Keratinocyte (primary cell): Measurements from ENCODE around the gene FSTL1. TPM values are rescaled to one million over a fixed set of nuclear protein-coding genes. Genes with fewer than 3 reads are reported as not detected.

ENCODE experiments used
- DNase-seq: peaks from one replicate; pipeline ENCODE4 v3.0.0-alpha.2; 2011; ENCODE audit warnings: low read depth, missing footprints, low spot score
- FAIRE-seq: peaks from 2 replicates; lab custom pipeline; 2011; peaks lifted over from hg19 to GRCh38; lab: Jason Lieb, UNC
- H2AFZ ChIP-seq: 2 replicates; pipeline ENCODE4 v1.6.0; 2012; ENCODE audit warnings: low read length, control low read depth, inconsistent platforms; ENCODE audit not compliant: control insufficient read depth
- H3K27ac ChIP-seq: 2 replicates; pipeline ENCODE4 v1.5.1; 2011; ENCODE audit warnings: low read length; ENCODE audit not compliant: control insufficient read depth, insufficient read depth
- H3K27me3 ChIP-seq: 3 replicates; pipeline ENCODE4 v1.6.0; 2011; ENCODE audit warnings: low read length; ENCODE audit not compliant: control insufficient read depth, insufficient read depth; ENCODE audit errors: extremely low read depth
- H3K36me3 ChIP-seq, 2 experiments: 2 replicates in 1 of 2; 3 replicates in 1 of 2; pipeline ENCODE4 v1.5.1; 2011; ENCODE audit warnings: low read length in 2 of 2, mild to moderate bottlenecking in 1 of 2; ENCODE audit not compliant: control insufficient read depth in 2 of 2, insufficient read depth in 2 of 2; ENCODE audit errors: extremely low read depth in 1 of 2
- H3K4me1 ChIP-seq: 3 replicates; pipeline ENCODE4 v1.5.1; 2011; ENCODE audit warnings: low read length; ENCODE audit not compliant: control insufficient read depth, insufficient read depth; ENCODE audit errors: extremely low read depth
- H3K4me2 ChIP-seq: 3 replicates; pipeline ENCODE4 v1.6.0; 2011; ENCODE audit warnings: low read depth, low read length; ENCODE audit not compliant: control insufficient read depth, insufficient read depth; ENCODE audit errors: extremely low read depth
- H3K4me3 ChIP-seq, 3 experiments: fragments of 200-600 bp in 1 of 3; sonication (generic) in 1 of 3; 2 replicates in 2 of 3; 3 replicates in 1 of 3; pipeline ENCODE4 v1.5.1; 2011 to 2016; ENCODE audit warnings: low read length in 3 of 3, mild to moderate bottlenecking in 3 of 3, control low read depth in 2 of 3, inconsistent platforms in 1 of 3, low read depth in 1 of 3, mixed read lengths in 1 of 3, mixed run types in 1 of 3, moderate library complexity in 1 of 3; ENCODE audit not compliant: control insufficient read depth in 2 of 3, insufficient read depth in 2 of 3; ENCODE audit errors: extremely low read depth in 1 of 3
- H3K79me2 ChIP-seq: 2 replicates; pipeline ENCODE4 v1.6.0; 2012; ENCODE audit warnings: low read length; ENCODE audit not compliant: control insufficient read depth, insufficient read depth
- H3K9ac ChIP-seq: 3 replicates; pipeline ENCODE4 v1.6.0; 2011; ENCODE audit warnings: low read length; ENCODE audit not compliant: control insufficient read depth, insufficient read depth; ENCODE audit errors: extremely low read depth
- H3K9me1 ChIP-seq: 3 replicates; pipeline ENCODE4 v1.6.0; 2011; ENCODE audit warnings: low read length; ENCODE audit not compliant: control insufficient read depth, insufficient read depth; ENCODE audit errors: extremely low read depth
- H3K9me3 ChIP-seq: 2 replicates; pipeline ENCODE4 v1.5.1; 2012; ENCODE audit warnings: low read depth, low read length; ENCODE audit not compliant: control insufficient read depth
- H4K20me1 ChIP-seq: 3 replicates; pipeline ENCODE4 v1.6.0; 2011; ENCODE audit warnings: low read length; ENCODE audit not compliant: control insufficient read depth, insufficient read depth; ENCODE audit errors: extremely low read depth
- EZH2 ChIP-seq: IDR thresholded peaks from one replicate; pipeline ENCODE4 v1.6.1; 2012; ENCODE audit warnings: inconsistent platforms, mild to moderate bottlenecking, low read length, moderate library complexity
- dilution Hi-C: fragments of 300-500 bp; cut with MboI; formaldehyde crosslinking; loops from one replicate; pipeline ENCODE4 v1.7.0; 2020; ENCODE audit warnings: low sequenced_read_pairs; ENCODE audit not compliant: extremely low pct_ligation_motif_present
- polyA plus RNA-seq, 5 experiments: library from polyadenylated mRNA; depleted of rRNA in 3 of 5; stranded (reverse) in 3 of 5; stranded (forward) in 1 of 5; unstranded in 1 of 5; fragments of >200 nt; gene quantifications; 1 replicate in 1 of 5; 2 replicates in 3 of 5; 3 replicates in 1 of 5; pipeline versions ENCODE4 v1.2.1 to v1.2.3, GENCODE V29; 2011 to 2012; ENCODE audit warnings: missing spikeins in 2 of 5, low read depth in 1 of 5, low replicate concordance in 1 of 5
- TF ChIP-seq, protein P1 (sequence below), 3 experiments: IDR thresholded peaks in 1 of 3; conservative IDR thresholded peaks in 1 of 3; optimal IDR thresholded peaks in 1 of 3; 2 replicates in 2 of 3; 3 replicates in 1 of 3; pipeline versions ENCODE3 to v1.5.1; 2011; ENCODE audit warnings: low read length in 3 of 3, mild to moderate bottlenecking in 3 of 3, moderate library complexity in 2 of 3, control low read depth in 1 of 3, inconsistent platforms in 1 of 3; ENCODE audit not compliant: insufficient read depth in 2 of 3; ENCODE audit errors: extremely low read depth in 1 of 3

FSTL1 gene
- polyA plus RNA-seq, 1 donor (not counting 4 experiments of a cell fraction or from before 2014, with no cell fraction given) = 59.0 TPM

DNA sequence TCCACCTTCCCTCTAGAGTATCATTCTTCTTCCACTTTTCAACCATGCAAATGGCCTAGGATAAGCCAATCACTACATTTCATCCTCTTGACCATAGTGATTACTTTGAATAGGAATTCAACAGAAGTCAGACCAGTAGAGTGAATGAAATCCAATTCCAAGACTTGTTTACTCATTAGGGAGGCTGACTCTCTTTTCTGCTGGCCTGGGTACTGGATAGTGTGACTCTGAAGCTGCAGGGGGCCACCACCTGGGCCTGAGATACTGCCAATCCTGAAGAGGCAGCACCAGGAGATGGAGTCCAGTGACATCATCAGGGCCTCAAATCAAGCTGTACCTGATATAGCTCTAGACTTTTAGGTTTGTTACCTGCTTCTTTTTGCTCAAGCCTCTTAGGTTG is 7.0 kb upstream of the FSTL1 start:
- Histone ChIP-seq H3K9me1 (no peaks in the 10 kb centered on the region), H3K4me1 (no peaks in the 10 kb centered on the region), H4K20me1 (no peaks in the 10 kb centered on the region), H3K4me3 (no peak overlapping the region), H3K27me3 (no peaks in the 10 kb centered on the region), H3K79me2 (no peaks in the 10 kb centered on the region), H3K27ac (no peak overlapping the region), H3K4me2 (no peak overlapping the region), H3K9me3 (no peaks in the 10 kb centered on the region), H2AFZ (no peak overlapping the region), H3K9ac (no peak overlapping the region), H3K36me3 (no peaks in the 10 kb centered on the region)
- TF ChIP-seq, protein P1, sequence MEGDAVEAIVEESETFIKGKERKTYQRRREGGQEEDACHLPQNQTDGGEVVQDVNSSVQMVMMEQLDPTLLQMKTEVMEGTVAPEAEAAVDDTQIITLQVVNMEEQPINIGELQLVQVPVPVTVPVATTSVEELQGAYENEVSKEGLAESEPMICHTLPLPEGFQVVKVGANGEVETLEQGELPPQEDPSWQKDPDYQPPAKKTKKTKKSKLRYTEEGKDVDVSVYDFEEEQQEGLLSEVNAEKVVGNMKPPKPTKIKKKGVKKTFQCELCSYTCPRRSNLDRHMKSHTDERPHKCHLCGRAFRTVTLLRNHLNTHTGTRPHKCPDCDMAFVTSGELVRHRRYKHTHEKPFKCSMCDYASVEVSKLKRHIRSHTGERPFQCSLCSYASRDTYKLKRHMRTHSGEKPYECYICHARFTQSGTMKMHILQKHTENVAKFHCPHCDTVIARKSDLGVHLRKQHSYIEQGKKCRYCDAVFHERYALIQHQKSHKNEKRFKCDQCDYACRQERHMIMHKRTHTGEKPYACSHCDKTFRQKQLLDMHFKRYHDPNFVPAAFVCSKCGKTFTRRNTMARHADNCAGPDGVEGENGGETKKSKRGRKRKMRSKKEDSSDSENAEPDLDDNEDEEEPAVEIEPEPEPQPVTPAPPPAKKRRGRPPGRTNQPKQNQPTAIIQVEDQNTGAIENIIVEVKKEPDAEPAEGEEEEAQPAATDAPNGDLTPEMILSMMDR (optimal IDR thresholded peaks at IDR 0.05 in 1 of 3, IDR thresholded peaks at IDR 0.05 in 1 of 3, conservative IDR thresholded peaks at IDR 0.05 in 1 of 3; ENCODE audit: extremely low read depth in 1 of 3, insufficient read depth in 2 of 3, low read length in 3 of 3) = no peak
- no peak for TF ChIP-seq EZH2
- no peak for DNase-seq
- FAIRE-seq = no peak
- dilution Hi-C loops = no loop called here

DNA sequence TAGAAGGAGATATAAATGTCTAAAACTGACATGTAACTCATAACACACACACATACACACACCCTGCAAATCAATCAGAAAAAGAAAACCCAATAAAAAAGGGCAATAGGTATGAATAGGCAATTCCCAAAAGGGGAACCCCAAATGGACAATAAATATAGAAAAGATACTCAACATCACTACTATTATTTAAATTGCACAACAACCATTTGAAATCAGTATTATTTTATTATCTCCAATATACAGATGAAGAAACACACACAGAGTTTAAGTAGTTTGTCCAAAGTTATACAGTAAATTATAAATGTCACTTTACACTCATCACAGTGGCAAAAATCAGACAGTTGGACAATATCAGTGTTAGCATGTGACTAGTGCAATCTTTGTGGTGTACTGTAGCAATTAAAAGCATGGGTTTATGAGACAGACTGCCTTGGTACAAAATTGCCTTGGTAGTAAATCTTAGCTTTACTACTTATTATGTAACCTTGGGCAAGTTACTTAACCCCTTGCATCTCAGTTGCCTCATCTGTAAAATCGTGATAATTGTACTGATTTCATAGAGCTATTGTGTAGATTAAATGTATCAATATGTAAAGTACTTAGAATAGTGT is 3.4 kb upstream of the FSTL1 start:
- Histone ChIP-seq H3K9ac (no peak overlapping the region), H3K4me1 (peaks cover 8% of the 10 kb centered on the region), H4K20me1 (no peaks in the 10 kb centered on the region), H3K4me3 (no peak overlapping the region), H3K27ac (no peak overlapping the region), H3K9me1 (no peaks in the 10 kb centered on the region), H3K27me3 (no peaks in the 10 kb centered on the region), H3K9me3 (no peaks in the 10 kb centered on the region), H3K79me2 (peaks cover 5% of the 10 kb centered on the region), H2AFZ (no peak overlapping the region), H3K36me3 (no peaks in the 10 kb centered on the region), H3K4me2 (no peak overlapping the region)
- dilution Hi-C loops = no loop called here
- FAIRE-seq (no peak), DNase-seq (no peak)
- TF ChIP-seq, protein P1 (optimal IDR thresholded peaks at IDR 0.05 in 1 of 3, IDR thresholded peaks at IDR 0.05 in 1 of 3, conservative IDR thresholded peaks at IDR 0.05 in 1 of 3; ENCODE audit: extremely low read depth in 1 of 3, insufficient read depth in 2 of 3, low read length in 3 of 3) = no peak
- TF ChIP-seq EZH2 = no peak
